Stimulated activated CD8-positive, alpha-beta memory T cell treated with anti-CD3 and anti-CD28 coated beads, Interleukin-2, amount 100 ng/mL, for 1 hour (primary cell): ENCODE data around the gene NDUFA13.

ENCODE experiments used
- DNase-seq, 2 donors: peaks; one replicate each; pipeline ENCODE4 v3.0.0-alpha.2; 2020; ENCODE audit warnings: low read depth in 2 of 2

NDUFA13 gene

GRCh38 chr19:19488875-19489690, 26.9 kb upstream of the NDUFA13 start:
- DNase-seq = peak; percentile 67 to 70

DNA sequence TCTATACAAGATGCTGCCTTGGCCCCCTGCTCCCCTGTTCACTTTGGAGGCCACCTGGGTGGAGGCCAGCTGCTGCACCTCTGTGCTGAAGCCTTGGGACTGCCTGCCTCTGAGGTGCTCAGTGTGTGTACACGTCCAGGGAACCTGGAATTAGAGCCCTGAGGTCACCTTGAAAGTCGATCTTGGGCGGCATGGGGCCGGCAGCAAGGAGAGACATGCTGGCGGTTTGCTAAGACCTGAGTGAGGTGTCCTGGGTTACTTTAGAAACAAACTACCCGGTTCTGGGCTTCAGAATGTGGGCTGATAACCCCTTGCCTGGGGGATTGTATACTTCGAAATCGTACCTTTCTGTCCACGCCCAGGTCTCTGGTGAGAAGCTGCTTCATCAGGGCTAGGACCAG, 26.2 kb upstream of the NDUFA13 start:
- DNase-seq = no peak

DNA sequence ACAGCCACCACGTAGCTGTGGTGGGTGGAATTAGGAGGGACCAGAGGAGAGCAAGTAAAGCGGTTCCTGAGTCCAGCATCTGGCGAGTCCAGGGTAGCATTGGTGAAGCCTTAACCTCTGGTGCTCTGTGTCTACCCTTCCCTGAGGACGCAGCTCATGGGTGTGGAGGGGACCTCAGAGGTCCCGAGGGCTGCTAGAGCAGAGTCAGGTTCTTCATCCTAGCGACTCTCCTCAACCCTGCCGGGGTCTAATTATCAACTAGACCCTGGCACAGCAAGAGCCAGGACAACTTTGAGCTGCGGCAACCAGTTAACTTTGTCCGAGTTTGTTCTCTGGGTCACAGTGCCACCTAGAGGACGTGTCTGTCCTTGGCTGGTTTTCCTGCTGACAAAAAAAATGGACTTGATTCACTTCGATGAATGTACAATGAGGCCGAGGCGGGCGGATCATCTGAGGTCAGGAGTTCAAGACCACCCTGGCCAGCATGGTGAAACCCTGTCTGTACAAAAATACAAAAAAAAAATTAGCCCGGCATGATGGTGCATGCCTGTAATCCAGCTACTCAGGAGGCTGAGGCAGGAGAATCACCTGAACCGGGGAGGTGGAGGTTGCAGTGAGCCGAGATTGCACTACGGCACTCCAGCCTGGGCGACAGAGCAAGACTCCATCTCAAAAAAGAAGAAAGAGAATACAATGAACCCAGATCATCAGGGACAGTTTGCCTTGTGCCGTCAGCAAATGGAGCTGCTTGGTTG, 25.6 kb upstream of the NDUFA13 start:
- DNase-seq = peak; percentile 58 to 69

DNA sequence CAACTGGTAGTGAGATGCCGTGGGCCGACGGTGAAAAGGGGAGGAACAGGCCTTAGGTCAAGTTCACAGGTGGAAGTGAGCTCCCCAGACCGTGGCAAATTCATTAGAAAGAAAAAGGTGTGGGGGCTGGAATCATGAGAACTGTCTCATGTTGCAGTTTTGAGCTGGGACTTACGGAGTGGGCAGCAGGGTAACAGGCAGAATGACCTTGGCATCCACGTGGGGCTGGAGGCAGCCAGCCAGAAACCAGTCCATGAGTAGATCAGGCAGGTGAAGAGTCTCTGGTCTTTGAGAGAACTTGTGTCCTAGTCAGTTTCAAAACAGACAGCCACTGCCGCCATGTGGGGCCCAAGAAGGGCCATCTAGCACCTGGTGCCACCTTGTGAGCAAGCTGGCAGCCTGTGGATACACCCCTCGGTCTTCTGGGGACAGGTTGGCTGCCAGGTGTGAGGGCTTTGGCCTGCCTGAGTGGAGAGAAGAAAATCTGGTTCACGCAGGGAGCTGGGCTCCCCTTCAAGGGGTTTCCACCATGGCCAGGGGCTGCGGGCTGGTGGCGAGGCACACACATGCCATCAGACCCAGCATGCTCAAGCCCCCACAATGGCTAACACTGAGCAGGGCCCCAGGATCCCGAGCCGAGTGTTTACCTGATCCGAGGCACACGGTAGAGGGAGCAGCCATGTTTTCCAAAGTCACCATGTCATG, 24.6 kb upstream of the NDUFA13 start:
- no peak for DNase-seq

- no peak for DNase-seq
Measured at GRCh38 chr19:19492026-19492610, 23.9 kb upstream of the NDUFA13 start.

GRCh38 chr19:19493841-19494546, 22.0 kb upstream of the NDUFA13 start:
- no peak for DNase-seq

DNA sequence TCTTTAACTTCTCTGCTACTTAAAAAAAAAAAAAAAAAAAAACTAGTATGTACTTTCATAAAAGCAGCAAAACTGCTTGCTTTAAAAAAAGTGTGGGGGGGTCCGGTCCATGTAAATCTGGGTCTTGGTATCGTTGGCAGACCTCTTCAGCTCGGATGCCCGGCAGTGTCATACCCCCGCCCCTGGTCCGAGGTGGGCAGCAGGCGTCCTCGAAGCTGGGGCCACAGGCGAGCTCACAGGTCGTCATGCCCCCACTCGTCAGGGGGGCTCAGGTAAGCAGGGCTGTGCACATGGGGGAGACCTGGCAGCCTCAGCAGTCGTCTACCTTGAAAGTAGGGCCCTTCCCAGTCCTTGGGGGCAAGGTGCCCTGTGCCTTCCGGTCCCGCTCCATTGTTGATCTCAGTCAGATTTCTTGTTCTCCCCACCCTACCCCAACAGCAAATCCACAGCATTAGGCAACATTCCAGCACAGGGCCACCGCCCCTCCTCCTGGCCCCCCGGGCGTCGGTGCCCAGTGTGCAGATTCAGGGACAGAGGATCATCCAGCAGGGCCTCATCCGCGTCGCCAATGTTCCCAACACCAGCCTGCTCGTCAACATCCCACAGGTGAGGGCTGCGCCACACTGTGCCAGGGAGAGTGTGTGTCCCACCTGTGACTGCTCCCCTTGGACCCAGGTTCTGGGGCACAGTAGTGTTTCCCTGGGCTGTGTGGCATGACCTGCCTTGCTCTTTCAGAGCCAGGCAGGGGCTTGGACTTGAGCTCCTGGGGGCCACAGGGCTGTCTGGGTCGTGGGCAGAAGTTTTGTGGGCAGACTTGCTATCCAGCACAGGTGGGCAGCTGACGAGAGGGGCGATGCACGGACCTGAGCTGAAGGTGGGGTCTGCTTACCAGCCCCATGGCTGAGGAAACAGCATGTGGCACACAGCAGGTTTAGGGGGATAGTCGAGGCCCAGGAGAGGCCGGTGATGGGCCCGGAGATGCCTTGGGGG, 20.1 kb upstream of the NDUFA13 start:
- DNase-seq = no peak

DNA sequence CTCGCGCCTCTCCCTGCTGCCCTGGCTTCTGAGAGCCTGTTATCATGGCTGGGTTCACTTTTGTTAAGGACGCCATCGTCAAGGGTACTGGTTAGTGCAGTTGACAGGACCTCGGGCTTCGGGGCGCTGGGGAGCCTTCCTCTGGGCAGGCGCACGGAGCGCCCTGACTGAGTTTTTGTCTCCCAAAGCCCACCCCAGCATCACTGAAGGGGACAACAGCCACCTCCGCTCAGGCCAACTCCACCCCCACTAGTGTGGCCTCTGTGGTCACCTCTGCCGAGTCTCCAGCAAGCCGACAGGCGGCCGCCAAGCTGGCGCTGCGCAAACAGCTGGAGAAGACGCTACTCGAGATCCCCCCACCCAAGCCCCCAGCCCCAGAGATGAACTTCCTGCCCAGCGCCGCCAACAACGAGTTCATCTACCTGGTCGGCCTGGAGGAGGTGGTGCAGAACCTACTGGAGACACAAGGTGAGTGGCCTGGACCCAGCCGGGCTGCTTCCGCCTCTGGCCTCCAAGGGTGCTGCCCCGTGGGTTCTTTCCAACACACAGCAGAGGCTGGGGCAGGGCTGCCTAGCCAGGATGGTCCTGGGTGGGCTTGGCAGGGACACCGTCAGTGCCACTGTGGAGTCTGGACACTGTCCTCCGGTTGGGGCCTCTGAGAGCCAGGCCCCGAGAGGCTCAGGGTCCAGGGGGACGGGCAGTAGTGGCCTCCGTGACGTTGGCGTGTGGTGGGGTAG, 17.6 kb upstream of the NDUFA13 start:
- DNase-seq = no peak

DNA sequence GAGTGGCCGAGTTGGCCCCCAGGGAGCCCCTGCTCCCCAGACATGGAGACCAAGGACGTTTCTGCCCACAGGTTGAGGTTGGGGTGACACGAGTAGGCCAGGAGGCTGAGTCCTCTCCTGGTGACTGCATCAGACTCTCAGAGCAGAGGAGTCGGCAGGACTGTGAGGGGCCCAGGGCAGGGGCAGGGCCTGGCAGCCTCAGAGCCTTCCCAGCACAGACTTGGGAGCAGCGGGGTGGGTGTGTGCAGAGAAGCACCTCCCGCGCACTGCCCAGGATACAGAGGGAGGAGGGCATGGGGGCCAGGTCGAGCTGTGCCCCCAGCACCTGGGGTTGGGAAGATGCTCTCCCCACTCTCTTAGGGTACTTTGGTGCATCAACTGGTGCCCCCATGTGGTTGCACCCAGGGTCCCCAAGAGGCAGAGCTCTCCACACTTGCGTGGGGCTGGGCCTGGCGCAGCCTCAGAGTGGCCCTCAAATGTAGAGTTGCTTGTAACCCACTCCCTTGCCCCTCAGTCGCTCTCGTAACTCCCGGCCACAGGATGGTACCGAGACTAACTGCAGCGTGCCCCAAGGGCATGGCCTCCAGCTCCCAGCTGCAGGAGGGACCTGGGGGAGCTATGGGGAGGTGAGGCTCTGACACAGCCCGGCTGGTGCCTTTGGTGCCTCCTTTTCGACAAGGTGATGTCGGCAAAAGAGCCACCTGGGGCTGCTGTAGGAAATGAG, 16.6 kb upstream of the NDUFA13 start:
- no peak for DNase-seq

DNA sequence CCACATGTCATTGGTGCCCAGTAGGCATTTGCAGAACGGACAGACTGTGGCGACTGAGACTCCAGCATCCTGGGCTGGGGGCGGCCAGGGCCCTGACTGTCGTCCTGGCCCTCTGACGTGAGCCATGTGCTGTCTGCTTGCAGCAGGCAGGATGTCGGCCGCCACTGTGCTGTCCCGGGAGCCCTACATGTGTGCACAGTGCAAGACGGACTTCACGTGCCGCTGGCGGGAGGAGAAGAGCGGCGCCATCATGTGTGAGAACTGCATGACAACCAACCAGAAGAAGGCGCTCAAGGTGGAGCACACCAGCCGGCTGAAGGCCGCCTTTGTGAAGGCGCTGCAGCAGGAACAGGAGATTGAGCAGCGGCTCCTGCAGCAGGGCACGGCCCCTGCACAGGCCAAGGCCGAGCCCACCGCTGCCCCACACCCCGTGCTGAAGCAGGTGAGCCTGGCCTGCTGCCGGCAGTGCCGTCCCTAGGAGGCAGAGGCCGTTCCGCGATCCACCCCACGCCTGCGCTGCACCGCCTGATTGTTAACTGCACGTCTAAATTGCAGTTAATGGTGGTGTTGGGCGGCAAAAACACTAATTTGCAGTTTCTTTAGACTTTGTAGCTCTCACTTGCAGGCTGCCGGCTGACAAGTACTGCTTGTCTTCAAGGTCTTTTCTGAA, 14.9 kb upstream of the NDUFA13 start:
- no peak for DNase-seq

- DNase-seq = no peak
Measured at GRCh38 chr19:19501798-19502197, 14.2 kb upstream of the NDUFA13 start.

DNA sequence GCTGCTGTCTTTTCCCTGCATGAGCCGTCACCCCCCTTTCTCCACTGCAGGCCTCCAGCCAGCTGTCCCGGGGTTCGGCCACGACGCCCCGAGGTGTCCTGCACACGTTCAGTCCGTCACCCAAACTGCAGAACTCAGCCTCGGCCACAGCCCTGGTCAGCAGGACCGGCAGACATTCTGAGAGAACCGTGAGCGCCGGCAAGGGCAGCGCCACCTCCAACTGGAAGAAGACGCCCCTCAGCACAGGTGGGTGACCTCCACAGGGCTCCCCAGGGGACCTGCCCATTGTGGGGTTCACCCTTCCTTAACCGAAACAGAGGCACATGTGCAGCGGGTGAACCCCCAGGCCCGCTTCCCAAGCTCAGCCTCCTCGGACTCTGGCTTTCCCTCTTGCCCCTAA, 13.7 kb upstream of the NDUFA13 start:
- DNase-seq = no peak

DNA sequence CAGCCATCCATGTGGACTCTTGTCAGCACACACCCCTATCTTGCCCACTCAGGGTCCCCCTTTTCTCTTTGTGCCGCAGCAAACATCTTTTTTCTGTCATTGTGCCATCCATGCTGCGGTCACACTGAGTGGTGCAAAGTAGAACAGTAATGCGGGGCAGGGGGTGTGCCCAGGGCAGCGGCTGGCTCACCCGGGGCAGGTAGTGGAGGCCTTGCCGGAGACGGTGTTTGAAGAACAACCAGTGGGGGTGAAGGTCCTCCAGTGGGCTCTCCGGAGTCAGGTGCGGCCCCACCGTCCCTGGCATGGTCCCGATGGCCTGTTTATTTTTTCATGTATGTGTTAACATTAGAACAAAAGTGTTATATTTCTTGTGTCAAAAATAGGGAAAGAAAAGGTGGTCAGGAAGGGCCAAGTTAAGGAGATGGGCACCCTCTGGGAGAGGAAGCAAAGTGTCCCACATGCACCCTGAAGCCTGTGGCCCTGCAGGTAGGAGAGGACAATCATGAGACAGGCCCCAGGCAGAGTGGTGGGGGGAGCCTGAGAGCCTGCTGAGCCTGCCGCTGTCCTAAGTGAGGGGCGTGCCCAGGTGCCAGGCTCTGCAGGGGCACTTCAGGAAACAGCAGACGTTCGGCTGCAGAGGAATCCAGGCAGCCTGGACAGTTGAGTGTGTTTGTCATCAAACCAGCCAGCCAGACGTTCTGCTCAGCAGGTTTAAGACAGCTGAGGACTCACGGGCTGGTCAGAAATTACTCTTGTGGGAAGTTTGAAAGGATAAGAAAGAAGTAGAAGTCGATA, 13.0 kb upstream of the NDUFA13 start:
- DNase-seq = no peak

- no peak for DNase-seq
Measured at GRCh38 chr19:19504754-19505668, 11.0 kb upstream of the NDUFA13 start.

- no peak for DNase-seq
Measured at GRCh38 chr19:19505669-19506326, 10.2 kb upstream of the NDUFA13 start.

- no peak for DNase-seq
Measured at GRCh38 chr19:19506592-19506991, 9.4 kb upstream of the NDUFA13 start.
